Caki2 (cell line): Measurements from ENCODE around the gene MYBBP1A. TPM values are rescaled to one million over a fixed set of nuclear protein-coding genes. Genes with fewer than 3 reads are reported as not detected.
"Not testable (repeated sequence)": the region's sequence is repeated elsewhere in the genome, so short reads cannot be mapped to it uniquely, and the experiment has no call there.

Experiments
- DNase-seq: peaks from one replicate; pipeline ENCODE4 v3.0.0-alpha.2; 2015; ENCODE audit warnings: low read depth
- in situ Hi-C: cut with HindIII; loops from 2 replicates; pipeline ENCODE4 v1.10.0; 2016; ENCODE audit warnings: low sequenced_read_pairs, low pct_unique_long_range_greater_than_20kb, mixed read lengths
- total RNA-seq: library from RNA; depleted of rRNA; stranded (reverse); fragments of >200 nt; shearing (Covaris generic); gene quantifications from 2 replicates; pipeline ENCODE4 v1.2.3, GENCODE V29; 2014; ENCODE audit warnings: low replicate concordance

The MYBBP1A gene
- total RNA-seq, 1 experiment from 2014 or later, result 44.8 TPM

DNA sequence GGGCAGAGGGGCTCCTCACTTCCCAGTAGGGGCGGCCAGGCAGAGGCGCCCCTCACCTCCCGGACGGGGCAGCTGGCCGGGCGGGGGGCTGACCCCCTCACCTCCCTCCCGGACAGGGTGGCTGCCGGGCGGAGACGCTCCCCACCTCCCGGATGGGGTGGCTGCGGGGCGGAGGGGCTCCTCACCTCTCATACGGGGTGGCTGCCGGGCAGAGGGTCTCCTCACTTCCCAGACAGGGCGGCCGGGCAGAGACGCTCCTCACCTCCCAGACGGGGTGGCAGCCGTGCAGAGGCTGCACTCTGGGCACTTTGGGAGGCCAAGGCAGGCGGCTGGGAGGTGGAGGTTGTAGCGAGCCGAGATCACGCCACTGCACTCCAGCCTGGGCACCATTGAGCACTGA is 23.2 kb upstream of the MYBBP1A start:
- DNase-seq, in situ Hi-C loops: not testable (repeated sequence)

DNA sequence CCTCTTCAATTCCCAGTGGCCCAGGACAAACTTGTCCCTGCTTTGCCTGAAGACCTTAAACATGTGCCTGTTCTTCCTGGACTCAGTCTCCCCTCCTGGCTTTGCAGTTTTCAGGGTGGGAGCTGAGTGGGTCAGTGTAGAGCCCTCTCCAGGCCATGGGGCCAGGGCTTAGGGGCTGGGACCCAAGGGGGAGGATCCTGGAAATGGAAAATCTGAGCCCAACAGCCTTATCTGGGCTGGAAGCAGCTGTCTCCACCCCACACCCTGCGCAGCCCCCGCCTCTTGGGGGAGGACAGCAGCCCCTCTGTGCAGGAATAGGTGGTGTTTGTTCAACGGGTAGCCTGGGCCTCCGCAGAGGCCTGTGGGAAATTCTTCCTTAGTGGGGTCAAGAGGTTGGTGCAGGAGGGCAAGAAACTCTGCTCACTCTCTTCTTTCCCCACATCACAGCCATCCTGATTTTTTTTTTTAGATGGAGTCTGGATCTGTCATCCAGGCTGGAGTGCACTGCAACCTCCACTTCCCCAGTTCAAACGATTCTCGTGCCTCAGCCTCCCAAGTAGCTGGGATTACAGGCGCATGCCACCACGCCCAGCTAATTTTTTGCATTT is 22.3 kb upstream of the MYBBP1A start:
- no peak for DNase-seq
- in situ Hi-C loops, result no loop called here

DNA sequence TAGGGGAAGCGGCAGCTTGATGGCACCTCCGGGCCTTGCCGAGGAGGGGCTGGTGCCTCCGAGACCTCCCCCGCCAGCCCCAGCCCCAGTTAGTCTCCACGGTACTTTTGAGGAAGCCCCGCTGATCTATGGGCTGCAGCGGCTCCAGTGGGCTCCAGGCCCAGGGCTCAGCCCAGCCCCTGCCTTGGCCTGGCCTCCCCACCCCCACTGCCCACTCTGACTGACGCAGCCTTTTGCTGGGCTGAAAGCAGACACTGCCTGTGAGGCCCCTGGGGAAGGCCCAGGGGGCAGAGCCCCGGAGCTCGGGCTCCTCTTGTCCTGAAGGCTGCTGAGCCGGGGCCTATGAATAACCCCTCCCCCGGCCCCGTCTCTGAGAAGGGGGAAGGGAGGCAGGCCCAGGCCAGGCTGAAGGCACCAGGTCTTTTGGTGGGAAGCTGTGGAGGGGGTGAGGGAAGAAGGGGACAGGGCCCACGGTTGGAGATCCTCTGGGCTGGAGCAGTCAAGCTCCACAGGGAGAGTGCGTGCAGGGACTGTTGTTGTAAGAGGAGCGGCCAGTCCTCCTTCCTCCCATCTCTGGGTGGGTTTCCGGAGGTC is 21.6 kb upstream of the MYBBP1A start:
- in situ Hi-C loops, result no loop called here
- DNase-seq, result no peak

DNA sequence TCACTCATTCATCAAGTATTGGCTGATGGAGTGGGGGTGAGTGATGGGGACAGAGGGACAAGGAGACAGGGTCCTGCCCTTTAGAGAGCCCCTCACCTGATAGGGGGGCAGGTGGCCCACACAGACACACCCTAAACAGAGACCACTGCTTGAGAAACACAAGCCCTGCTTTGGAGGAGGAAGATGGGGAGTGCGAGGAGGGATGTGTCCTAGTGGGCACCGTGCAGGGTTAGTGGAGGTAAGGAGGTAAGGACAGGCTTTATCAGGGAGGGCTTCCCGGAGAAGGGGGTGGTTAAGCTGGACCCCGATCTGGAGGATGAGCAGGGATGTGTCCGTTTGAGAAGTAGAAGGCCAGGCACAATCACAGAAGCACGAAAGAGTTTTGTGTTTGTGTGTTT is 21.0 kb upstream of the MYBBP1A start:
- in situ Hi-C loops, result no loop called here
- DNase-seq, result no peak

DNA sequence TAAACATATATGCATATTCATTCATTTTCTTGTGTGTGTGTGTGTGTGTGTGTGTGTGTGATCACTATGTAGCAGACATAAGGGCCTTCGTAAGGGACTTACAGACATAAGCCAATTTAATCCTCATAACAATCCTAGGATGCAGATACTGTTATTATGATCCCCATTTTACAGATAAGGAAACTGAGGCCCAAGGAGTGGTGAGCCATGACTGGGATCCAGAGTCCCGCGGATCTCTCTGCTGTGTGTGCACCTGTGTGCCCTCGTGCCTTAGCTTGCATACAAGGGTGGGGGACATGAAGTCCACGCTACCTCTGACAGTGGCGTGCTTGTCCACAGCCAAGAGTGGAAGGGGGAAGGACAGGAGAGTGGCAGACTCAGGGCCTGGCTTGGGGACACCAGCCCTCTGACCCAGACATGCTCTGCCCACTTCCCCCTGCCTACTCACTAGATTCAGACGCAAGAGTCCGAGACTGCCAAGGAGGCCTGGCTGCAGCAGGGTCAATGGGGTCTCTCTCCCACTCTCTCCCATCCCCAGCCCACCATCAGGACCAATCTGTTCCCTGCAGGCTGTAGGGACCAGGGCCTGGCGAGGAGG is 19.4 kb upstream of the MYBBP1A start:
- in situ Hi-C loops, result no loop called here

DNA sequence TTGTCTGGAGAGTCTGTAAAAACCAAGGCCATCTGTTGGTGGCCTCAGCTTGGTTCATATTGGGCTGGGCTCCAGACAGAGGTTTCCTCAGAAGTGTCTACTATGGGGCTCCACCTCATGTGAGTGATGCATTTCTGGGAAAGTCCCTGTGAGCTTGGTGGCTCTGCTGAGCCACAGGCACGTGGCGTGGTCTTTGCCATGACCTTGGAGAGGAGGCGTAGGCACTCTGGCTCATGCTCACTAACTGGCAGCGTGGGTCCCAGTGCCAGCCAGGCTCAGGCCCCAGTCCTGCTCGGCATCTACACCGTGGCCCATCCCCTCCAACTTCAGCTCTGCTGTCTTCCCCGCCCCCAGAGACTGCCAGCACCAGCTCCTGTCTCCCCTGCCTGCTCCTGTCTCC is 18.5 kb upstream of the MYBBP1A start:
- DNase-seq, result peak; percentile 70
- in situ Hi-C loops, result no loop called here

More for the DNA sequence above, 19.4 kb upstream of the MYBBP1A start:
- no peak for DNase-seq

DNA sequence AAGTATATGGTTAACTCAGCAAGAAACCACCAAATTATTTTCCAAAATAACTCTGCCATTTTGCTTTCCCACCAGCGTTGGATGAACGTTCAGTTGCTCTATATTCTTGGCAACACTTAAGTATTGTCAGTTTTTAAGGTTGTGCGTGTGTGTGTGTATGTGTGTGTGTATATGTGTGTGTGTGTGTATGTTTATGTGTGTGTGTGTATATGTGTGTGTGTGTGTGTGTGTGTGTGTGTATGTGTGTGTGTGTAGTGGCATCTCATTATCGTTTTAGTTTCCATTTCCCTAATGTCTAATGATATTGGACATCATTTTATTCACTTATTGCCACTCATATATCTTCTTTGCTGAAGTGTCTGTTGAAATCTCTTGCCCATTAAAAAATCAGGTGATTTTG is 17.9 kb upstream of the MYBBP1A start:
- no peak for DNase-seq
- in situ Hi-C loops, result no loop called here

DNA sequence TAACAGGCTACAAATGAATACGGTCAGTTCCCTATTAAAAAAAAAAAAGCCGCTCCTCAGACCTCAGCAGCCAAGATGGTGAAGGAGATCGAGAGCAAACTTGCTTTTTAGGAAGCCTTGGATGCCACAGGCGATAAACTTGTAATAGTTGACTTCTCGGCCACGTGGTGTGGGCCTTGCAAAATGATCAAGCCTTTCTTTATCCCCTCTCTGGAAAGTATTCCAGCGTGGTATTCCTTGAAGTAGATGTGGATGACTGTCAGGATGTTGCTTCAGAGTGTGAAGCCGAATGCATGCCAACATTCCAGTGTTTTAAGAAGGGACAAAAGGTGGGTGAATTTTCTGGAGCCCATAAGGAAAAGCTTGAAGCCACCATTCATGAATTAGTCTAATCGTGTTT is 16.9 kb upstream of the MYBBP1A start:
- in situ Hi-C loops, result no loop called here

DNA sequence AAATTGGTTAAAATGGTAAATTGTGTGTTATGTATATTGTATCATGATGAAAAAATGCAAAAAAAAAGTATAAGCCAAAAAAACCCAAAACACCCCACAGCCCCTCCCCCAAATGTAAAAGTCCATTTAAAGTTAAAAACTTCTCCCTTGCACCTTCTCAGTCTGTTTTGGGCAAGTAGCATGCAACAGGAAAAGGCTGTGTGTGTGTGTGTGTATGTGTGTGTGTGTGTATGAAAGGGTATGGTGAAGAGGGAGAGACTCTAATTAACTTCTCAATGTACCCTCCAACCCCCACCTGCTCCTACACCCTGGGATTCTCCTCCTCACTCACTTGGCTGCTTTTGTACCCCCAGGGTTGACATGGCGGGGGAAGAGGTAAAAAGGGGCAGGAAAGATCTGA is 14.4 kb upstream of the MYBBP1A start:
- in situ Hi-C loops, result no loop called here

More for the DNA sequence above, 16.9 kb upstream of the MYBBP1A start:
- DNase-seq, result no peak

DNA sequence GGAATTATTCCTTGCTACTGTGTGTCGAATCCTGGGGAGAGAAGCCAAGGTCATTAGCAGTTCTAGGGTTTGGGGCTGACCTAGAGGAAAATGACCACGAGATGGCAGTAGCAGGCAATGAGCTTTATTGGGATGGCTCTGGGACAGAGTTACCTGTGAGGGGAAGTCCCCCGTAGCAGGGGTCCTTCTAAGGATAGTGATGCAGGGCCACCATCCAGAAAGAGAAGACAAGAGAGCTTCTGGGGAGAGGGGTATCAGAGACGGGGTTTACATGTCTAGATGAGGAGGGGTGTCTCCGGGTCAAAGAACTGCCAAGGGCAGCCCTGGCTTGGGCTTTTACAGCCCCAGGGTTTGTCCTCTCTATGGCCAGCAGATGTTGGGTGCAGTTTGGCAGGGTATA is 11.6 kb upstream of the MYBBP1A start:
- in situ Hi-C loops, result no loop called here
- peak; percentile 50 for DNase-seq

More for the DNA sequence above, 14.4 kb upstream of the MYBBP1A start:
- no peak for DNase-seq

DNA sequence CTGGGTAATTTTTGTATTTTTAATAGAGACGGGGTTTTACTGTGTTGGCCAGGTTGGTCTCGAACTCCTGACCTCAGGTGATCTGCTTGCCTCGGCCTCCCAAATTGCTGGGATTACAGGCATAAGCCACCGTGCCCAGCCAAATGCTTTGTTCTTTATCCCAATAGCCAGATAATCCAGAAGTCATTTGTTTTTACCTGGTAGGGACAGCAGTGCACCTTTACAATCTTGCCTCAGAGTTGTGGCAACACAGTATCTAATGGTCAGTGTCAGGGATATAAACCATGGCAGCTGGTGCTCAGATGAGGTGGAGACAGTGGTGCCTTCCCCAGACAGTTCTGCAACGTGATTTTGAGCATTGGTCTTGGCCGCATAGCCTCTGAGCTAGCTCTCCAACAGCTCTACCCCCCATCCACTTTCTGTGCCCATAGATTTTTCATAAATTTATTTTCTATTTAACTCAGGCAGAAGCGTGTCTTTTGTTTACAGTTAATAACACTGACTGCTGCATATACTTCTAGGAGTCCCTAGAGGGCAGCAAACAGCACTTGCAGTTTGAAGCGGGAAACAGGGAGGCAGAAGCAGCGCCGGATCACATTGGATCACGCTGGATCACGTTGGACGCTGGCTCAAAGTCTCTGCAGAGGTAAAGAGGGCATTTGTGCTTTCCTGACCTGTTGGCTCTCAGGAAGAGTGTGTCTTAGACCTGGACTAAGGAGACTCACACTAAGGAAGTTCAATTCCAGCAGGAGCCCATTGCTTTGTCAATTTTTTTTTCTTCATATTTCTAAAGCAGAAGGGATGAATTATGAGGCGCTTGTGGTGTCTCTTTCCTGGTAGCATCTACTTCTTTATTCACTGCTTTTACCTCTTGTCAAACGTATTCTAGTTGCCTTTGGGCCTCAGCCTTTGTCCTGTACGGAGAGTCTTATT is 10.3 kb upstream of the MYBBP1A start:
- peak; percentile 51 for DNase-seq
- in situ Hi-C loops, result no loop called here

DNA sequence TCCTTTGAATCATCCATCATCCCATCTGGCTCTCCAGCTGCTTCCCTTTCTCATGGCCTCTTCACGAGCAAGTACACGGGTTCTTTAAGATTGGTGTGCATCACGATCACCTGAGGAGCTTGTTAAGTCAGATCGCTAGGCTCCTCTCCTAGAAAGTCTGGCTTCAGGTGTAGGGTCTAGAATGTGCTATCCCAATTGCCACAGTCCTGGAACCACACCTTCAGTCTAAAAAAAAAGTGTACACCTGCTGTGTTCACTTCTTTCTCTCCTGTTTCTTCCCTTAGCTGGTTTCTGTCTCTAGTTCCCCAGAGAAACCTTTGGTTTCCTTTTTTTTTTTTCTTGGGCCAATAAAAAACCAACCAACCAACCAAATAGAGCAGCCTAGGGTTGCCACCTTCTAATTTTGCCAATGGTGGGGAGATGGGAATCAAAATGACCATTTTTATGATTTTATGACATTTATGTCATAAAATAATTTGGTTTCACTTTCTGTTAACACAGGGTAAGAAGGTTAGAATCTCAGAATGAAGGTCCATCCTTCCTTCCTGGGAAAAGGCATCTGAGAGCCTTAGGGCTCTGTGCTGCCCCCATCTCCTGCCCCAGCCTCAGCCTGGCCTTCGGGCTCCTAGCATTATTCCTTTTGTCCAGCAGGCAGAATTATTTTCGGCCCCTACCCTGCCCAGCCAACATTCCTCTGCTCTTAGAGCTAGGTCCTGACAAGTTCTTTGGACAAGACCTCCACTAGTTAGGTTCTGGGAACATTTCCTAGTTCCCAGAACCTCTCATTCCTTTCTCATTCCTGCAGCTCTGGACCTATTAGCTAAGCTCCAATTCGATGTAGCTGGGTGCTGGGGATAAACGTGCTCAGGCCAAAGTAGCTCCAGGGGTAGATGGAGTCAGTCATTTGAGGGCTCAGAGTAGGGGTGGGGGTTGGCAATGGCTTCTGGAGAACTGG is 7.1 kb upstream of the MYBBP1A start:
- in situ Hi-C loops, result no loop called here
- no peak for DNase-seq

DNA sequence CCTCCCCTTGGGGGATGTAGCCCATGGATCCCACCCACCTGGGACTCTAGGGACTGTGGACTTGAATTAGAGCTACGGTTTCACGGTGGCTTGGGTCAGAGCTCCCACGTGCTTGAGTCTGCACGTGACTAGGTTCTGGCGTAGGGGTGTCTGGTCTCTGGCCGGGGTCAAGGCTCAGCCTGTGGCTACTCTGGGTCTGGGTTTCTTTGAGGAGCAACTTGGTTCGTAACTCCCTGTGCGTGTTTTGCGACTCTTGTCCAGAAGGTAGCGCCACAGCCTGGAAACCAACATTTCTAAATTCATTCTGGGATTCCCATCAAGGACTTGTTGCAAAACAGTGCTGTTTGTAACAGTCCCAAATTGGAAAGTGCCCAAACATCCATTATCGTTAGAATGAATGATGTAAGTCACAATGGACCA is 5.7 kb upstream of the MYBBP1A start:
- in situ Hi-C loops, result no loop called here
- no peak for DNase-seq

DNA sequence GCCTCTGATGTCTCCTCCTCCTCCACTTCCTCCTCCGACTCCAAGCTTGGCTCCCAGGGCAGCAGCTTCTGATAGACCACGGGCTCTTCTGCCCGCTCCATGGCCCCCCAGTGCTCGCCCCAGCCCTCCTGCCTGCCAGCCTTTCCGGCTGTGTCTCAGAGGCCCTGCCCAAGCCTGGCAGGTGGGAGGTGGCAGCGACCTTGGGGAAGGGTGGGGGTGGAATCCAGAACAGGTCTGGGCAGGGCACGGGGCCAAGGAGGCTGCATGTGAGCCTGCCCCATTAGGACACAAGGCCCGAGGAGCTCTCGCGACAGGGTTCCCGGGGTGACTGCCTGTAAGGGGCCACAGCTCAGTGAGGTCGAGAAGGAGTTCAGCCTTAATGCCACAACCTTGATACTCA is 5.2 kb upstream of the MYBBP1A start, which contains the start of gene GGT6:
Gene GGT6, minus strand, starts transcription at position 157 of the 400 bp plus-strand sequence. Its CDS starts 56 bp downstream, at position 101.
- DNase-seq, result no peak
- in situ Hi-C loops, result no loop called here

DNA sequence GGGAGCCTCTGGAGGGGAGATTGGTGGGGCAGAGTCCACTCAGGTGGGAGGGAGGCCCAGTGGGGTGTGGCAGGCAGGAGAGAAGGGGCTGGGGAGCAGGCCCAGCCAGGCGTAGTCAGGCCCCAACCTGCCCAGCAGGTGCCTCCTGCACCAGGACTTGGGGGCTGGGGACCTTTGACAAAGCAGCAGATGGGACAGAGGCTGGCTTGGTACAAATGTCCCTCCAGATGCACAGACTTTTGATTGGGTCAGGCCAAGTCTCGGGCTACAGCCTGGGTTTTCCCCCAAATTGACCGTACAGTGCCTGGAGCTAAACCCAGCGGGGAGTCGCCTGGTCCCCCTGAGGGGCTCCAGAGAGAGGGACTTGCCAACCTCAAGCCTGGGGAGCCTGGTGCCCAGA is 4.8 kb upstream of the MYBBP1A start:
- no peak for DNase-seq
- in situ Hi-C loops, result no loop called here

DNA sequence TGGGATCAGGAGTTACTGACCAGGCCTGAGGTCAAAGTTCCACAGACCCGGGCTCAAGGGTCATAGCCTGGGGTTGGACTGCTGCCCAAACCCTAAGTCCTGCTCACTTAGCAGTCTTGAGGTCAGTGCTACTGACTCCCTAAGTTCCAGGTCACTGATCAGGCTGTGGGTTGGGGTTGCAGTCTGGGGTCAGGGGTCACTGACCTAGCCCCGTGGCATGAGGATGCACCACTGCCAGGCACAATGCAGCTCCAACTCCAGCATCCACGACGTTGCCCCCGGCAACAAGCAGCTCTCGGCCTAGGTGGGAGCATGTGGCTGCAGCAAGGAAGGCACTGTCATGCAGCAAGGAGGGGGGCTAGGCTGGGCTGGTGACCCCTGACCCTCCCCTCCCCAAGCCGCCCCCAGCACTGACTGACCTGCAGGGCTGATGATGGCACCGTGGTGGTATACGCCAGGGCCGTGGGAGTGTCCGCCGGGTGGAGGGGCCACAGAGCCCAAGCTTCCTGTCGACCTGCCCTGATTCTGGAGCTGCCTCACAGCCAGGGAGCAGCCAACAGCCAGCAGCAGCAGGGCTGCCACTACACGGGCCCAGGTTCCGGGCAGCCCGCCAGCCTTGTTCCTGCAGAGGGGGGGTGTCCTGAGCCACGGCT is 4.1 kb upstream of the MYBBP1A start:
- in situ Hi-C loops, result no loop called here
- DNase-seq, result no peak

DNA sequence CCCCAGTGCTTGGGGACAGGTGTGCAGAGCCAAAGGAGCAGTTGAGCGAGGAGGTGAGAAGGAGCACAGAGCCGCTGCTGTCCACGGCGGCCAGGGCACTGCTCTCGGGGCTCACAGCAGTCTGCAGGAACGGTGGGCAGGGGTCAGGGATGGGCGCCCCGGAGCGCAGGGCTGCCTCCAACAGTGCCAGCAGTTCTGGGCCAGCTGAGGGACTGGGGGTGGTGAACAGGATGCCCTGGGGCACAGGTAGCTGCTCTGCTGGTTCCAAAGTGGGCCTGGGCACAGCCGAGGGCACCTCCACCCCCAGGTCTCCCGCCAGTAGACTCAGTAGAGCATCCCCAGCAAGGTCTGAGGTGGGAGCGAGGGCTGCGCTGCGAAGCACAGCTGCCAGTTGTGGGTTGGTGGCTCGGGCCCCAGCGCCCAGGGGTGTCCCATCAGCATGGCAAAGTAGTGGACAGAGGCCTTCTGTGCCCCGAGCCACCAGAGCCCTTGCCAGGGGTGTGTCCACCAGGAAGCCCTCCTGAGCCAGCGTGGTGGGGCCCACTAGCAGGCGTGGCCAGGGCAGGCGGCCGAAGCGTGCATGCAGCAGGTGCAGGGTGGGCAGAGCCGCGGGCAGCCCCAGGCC is 3.3 kb upstream of the MYBBP1A start:
- in situ Hi-C loops, result no loop called here

More for the DNA sequence above, 3.3 kb upstream of the MYBBP1A start:
- no peak for DNase-seq
